ENCODE data around the gene CIZ1. TPM values are rescaled to one million over a fixed set of nuclear protein-coding genes. Genes with fewer than 3 reads are reported as not detected.

The CIZ1 gene
- total RNA-seq, 1 experiment from 2014 or later: 104 TPM

DNA sequence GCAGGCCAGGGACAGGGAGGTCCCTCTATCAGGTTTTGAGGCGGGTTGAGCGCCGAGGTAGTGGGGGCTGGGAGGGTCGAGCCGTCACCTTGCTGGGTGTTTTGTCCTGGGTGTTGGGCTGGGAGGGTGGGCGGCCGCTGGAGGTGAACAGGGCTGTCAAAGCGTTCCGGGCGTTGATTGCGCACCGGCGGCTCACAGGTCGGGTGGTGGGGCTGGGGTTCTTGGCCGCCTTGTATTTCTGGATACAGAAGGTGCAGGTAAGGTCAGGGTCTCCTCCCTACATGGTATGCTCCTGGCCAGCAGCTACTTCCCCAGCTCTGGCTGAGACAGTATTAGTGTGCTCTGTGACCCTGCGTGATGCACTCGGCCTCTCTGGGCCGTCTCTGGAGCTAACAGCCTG is 25.2 kb downstream of the CIZ1 start:
- Histone ChIP-seq H3K23ac (ENCODE audit: insufficient read length, low read depth, low read length) (no peak overlapping the region), H3K9ac (ENCODE audit: extremely low read depth, insufficient read length, low read length) (no peak overlapping the region), H3K9me3 (ENCODE audit: control insufficient read depth, low read depth, low read length) (no peaks in the 10 kb centered on the region), H2AK5ac (ENCODE audit: insufficient read length, low read length) (no peak overlapping the region), H2BK15ac (ENCODE audit: low read depth, low read length) (no peak overlapping the region), H4K91ac (ENCODE audit: insufficient read length, low read depth, low read length) (no peak overlapping the region), H3K4me2 (ENCODE audit: insufficient read depth, insufficient read length, low read length) (no peak overlapping the region), H3K18ac (ENCODE audit: insufficient read length, low read depth, low read length) (no peak overlapping the region), H3K23me2 (ENCODE audit: insufficient read length, low read depth, low read length, poor library complexity, severe bottlenecking) (no peaks in the 10 kb centered on the region), H3K56ac (ENCODE audit: insufficient read length, low read depth, low read length) (no peak overlapping the region), H3K79me2 (ENCODE audit: insufficient read depth, low read length) (no peaks in the 10 kb centered on the region), H4K5ac (ENCODE audit: insufficient read length, low read depth, low read length) (no peak overlapping the region), H4K8ac (replicated peaks; ENCODE audit: insufficient read length, low read depth, low read length) (no peak overlapping the region), H2BK120ac (ENCODE audit: low read depth, low read length, poor library complexity, severe bottlenecking) (no peak overlapping the region), H2BK20ac (ENCODE audit: low read depth, low read length, poor library complexity, severe bottlenecking) (no peak overlapping the region), H3K4me1 (ENCODE audit: insufficient read depth, low read length) (no peaks in the 10 kb centered on the region; the same call in 1 of the 2 replicates), H3K27me3 (ENCODE audit: insufficient read depth, low read length) (no peaks in the 10 kb centered on the region), H2BK12ac (ENCODE audit: insufficient read length, low read depth, low read length) (no peak overlapping the region), H2AFZ (ENCODE audit: low read length) (no peak overlapping the region), H4K20me1 (ENCODE audit: control insufficient read depth, insufficient read depth, insufficient read length) (no peaks in the 10 kb centered on the region), H3K14ac (ENCODE audit: insufficient read depth, low read length) (no peak overlapping the region), H3T11ph (ENCODE audit: low read length) (no peak overlapping the region), H2BK5ac (ENCODE audit: insufficient read length, low read length) (no peak overlapping the region), H3K27ac (ENCODE audit: insufficient read length, low read depth, low read length) (no peak overlapping the region), H3K4ac (ENCODE audit: low read depth, low read length) (no peak overlapping the region), H3K79me1 (ENCODE audit: insufficient read depth, low read depth, low read length, poor library complexity, severe bottlenecking) (no peaks in the 10 kb centered on the region)
- Mint-ChIP-seq H3K27ac (no peak overlapping the region), H3K4me1 (peaks cover 1% of the 10 kb centered on the region in 2 experiments), H3K9me3 (no peaks in the 10 kb centered on the region), H3K27me3 (ENCODE audit: low read depth) (no peaks in the 10 kb centered on the region), H3K36me3 (ENCODE audit: insufficient read depth in 1 of 3, low read depth in 3 of 3) (peaks cover 23 to 77% (median 53%) of the 10 kb centered on the region in 3 experiments), H3K4me3 (no peak overlapping the region; a peak in 1 of 5 replicates)
- WGBS (ENCODE audit: extremely low coverage, insufficient read length, low lambda C conversion rate): no CpG with 5 or more reads among the region's 18 CpGs
- no peak for DNase-seq
- TF ChIP-seq, protein P1, sequence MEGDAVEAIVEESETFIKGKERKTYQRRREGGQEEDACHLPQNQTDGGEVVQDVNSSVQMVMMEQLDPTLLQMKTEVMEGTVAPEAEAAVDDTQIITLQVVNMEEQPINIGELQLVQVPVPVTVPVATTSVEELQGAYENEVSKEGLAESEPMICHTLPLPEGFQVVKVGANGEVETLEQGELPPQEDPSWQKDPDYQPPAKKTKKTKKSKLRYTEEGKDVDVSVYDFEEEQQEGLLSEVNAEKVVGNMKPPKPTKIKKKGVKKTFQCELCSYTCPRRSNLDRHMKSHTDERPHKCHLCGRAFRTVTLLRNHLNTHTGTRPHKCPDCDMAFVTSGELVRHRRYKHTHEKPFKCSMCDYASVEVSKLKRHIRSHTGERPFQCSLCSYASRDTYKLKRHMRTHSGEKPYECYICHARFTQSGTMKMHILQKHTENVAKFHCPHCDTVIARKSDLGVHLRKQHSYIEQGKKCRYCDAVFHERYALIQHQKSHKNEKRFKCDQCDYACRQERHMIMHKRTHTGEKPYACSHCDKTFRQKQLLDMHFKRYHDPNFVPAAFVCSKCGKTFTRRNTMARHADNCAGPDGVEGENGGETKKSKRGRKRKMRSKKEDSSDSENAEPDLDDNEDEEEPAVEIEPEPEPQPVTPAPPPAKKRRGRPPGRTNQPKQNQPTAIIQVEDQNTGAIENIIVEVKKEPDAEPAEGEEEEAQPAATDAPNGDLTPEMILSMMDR (conservative IDR thresholded peaks at IDR 0.05): no peak

Data from H9 (cell line).